ENCODE measurements around the gene CREG2.

- TF ChIP-seq CTCF (IDR thresholded peaks at IDR 0.05), result no peak
- TF ChIP-seq POLR2A (IDR thresholded peaks at IDR 0.05), result no peak
These were observed 9.0 kb upstream of the CREG2 start for GRCh38 chr2:101396316-101396717.
